Mucosa of rectum (tissue), 2 donors: ENCODE results near the gene TSN.

Experiments
- H3K27ac ChIP-seq, 2 donors: one replicate each; pipeline ENCODE4 v1.7.0; 2013; ENCODE audit warnings: inconsistent platforms in 2 of 2, low read depth in 2 of 2, low read length in 2 of 2
- H3K27me3 ChIP-seq, 2 donors: one replicate each; pipeline ENCODE4 v1.7.0; 2013; ENCODE audit warnings: low read length in 2 of 2; ENCODE audit not compliant: control insufficient read depth in 2 of 2, insufficient read depth in 2 of 2
- H3K36me3 ChIP-seq, 2 donors: one replicate each; pipeline ENCODE4 v1.7.0; 2013; ENCODE audit warnings: low read length in 2 of 2; ENCODE audit not compliant: control insufficient read depth in 2 of 2, insufficient read depth in 2 of 2
- H3K4me1 ChIP-seq, 2 donors: one replicate each; pipeline ENCODE4 v1.7.0; 2013; ENCODE audit warnings: low read length in 2 of 2, mild to moderate bottlenecking in 1 of 2; ENCODE audit not compliant: control insufficient read depth in 2 of 2, insufficient read depth in 2 of 2
- H3K4me3 ChIP-seq, 2 donors: one replicate each; pipeline ENCODE4 v1.7.0; 2013; ENCODE audit warnings: low read length in 2 of 2
- H3K9ac ChIP-seq, 2 donors: one replicate each; pipeline ENCODE4 v1.7.0; 2013; ENCODE audit warnings: low read length in 2 of 2, low read depth in 1 of 2, mild to moderate bottlenecking in 1 of 2
- H3K9me3 ChIP-seq, 2 donors: one replicate each; pipeline ENCODE4 v1.7.0; 2013; ENCODE audit warnings: low read length in 2 of 2; ENCODE audit not compliant: control insufficient read depth in 2 of 2
- donor health status: healthy.
- donor health status: Normal muscosa, but diverticular disease.

TSN gene

DNA sequence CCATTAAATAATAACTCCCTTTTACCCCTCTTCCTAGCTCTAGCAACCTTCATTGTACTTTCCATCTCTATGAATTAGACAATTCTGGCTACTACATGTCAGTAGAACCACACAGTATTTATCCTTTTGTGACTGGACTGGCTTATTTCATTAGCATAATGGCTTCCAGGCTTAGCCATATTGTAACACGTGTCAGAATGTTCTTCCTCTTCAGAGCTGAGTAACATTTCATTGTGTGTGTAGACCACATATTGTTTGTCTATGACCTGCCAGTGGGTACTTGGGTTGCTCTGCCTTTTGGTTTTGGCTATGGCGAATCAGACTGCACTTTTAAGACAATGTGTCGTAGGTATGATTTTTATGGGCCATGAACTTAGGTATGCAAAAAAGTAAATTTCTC, 20.9 kb downstream of the TSN start:
- Histone ChIP-seq H3K27me3 (no peaks in the 10 kb centered on the region), H3K27ac (no peak overlapping the region), H3K9me3 (no peaks in the 10 kb centered on the region), H3K36me3 (no peaks in the 10 kb centered on the region), H3K9ac (no peak overlapping the region), H3K4me1 (peaks cover 0 to 8% of the 10 kb centered on the region in 2 donors), H3K4me3 (no peak overlapping the region)

DNA sequence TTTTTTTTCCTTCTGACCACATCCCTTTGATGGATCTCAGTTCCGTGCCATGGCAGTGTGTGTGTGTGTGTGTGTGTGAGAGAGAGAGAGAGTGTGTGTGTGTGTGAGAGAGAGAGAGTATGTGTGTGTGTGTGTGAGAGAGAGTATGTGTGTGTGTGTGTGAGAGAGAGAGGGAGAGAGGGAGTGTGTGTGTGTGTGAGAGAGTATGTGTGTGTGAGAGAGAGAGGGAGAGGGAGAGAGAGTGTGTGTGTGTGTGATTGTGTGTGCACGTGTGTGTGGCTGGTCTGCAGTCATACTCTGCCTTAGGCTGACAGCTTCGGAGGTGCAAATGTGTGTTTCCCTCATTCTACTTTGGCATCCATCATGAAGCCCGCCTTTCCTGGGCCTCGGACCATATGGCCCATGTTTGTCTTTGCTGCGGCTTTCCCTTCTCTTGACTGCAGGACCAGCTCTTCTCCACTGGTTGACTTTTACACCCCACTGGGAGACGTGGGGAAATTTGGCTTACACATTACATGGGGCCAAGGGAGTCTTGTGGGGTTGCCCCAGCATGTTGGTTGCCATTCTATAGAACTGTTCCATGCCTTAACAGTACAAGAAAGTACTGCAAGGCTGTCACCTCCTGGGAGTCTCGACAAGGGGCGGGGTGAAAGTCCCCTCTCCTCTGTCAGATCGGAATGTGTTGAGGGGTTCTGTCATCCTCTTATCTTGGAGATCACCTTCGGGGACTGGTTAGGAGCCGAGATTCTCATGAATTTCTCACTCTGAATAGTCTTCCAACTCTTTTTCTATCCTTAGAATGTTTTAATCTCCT, 21.6 kb downstream of the TSN start:
- H3K27me3 ChIP-seq, result no peaks in the 10 kb centered on the region
- no peak overlapping the region for H3K27ac ChIP-seq
- no peak overlapping the region for H3K9ac ChIP-seq
- no peaks in the 10 kb centered on the region for H3K36me3 ChIP-seq
- H3K4me3 ChIP-seq, result no peak overlapping the region
- H3K9me3 ChIP-seq, result no peaks in the 10 kb centered on the region
- peaks cover 0 to 8% of the 10 kb centered on the region in 2 donors for H3K4me1 ChIP-seq

DNA sequence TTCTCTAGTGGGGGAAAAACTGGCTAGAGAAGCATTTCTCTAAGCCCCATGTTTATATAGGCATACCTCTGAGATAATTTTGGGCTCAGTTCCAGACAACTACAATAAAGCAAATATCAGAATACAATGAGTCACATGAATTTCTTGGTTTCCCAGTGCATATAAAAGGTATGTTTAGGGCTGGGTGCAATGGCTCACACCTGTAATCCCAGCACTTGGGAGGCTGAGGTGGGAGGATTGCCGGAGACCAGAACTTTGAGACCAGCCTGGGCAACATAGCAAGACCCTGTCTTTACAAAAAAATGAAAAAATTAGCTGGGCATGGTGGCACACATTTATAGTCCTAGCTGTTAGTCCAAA, 22.2 kb downstream of the TSN start:
- H3K4me3 ChIP-seq, result no peak overlapping the region
- no peak overlapping the region for H3K27ac ChIP-seq
- no peaks in the 10 kb centered on the region for H3K27me3 ChIP-seq
- peaks cover 0 to 8% of the 10 kb centered on the region in 2 donors for H3K4me1 ChIP-seq
- H3K9me3 ChIP-seq, result no peaks in the 10 kb centered on the region
- H3K9ac ChIP-seq, result no peak overlapping the region
- H3K36me3 ChIP-seq, result no peaks in the 10 kb centered on the region

DNA sequence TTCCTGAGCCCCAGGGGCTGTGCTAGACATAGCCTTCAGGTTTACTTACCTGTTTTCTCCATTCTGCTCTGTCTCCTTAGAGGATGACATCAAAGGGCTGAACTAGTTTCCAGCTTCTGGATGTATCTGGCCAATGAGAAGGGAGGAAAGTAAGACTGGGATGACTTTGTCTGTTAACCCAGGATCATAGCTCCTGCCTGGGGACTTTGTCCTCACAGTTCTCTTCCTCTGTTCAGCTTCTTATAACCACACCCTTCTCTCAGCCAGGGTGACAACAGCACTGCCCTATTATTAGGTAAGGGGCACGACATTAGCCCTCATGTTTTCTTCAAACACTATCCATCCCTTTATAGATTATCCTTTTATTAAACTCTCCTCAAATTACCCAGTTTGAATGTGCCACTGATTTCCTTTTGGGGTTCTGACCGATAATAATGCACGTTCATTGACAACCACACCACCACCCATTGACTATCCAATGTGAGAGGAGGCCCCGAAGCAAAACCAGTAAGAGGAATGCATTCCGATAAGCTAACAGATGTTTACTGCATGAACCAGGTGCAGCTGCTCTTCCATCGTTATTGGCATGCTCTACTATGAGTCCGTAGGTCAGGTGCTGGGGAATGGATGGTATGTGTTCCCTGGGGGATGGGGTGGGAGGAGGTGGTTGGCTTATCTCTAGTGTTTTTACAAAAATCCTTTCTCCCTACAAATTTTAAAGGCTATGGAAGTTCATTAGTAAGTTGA, 23.5 kb downstream of the TSN start:
- H3K9me3 ChIP-seq, result no peaks in the 10 kb centered on the region
- no peak overlapping the region for H3K4me3 ChIP-seq
- H3K4me1 ChIP-seq, result peaks cover 0 to 8% of the 10 kb centered on the region in 2 donors
- no peaks in the 10 kb centered on the region for H3K27me3 ChIP-seq
- H3K27ac ChIP-seq, result no peak overlapping the region
- H3K9ac ChIP-seq, result no peak overlapping the region
- no peaks in the 10 kb centered on the region for H3K36me3 ChIP-seq

- Histone ChIP-seq H3K9ac (no peak overlapping the region), H3K27ac (no peak overlapping the region), H3K4me1 (peaks cover 0 to 6% of the 10 kb centered on the region in 2 donors), H3K9me3 (no peaks in the 10 kb centered on the region), H3K4me3 (no peak overlapping the region), H3K27me3 (no peaks in the 10 kb centered on the region), H3K36me3 (no peaks in the 10 kb centered on the region)
Measured at GRCh38 chr2:121783180-121783579, 27.7 kb downstream of the TSN start.

- Histone ChIP-seq H3K4me3 (no peak overlapping the region), H3K9me3 (no peaks in the 10 kb centered on the region), H3K27ac (no peak overlapping the region), H3K27me3 (peaks cover 1 to 6% of the 10 kb centered on the region in 2 donors), H3K9ac (no peak overlapping the region), H3K36me3 (no peaks in the 10 kb centered on the region), H3K4me1 (no peaks in the 10 kb centered on the region)
Measured at GRCh38 chr2:121788685-121789084, 33.2 kb downstream of the TSN start.

DNA sequence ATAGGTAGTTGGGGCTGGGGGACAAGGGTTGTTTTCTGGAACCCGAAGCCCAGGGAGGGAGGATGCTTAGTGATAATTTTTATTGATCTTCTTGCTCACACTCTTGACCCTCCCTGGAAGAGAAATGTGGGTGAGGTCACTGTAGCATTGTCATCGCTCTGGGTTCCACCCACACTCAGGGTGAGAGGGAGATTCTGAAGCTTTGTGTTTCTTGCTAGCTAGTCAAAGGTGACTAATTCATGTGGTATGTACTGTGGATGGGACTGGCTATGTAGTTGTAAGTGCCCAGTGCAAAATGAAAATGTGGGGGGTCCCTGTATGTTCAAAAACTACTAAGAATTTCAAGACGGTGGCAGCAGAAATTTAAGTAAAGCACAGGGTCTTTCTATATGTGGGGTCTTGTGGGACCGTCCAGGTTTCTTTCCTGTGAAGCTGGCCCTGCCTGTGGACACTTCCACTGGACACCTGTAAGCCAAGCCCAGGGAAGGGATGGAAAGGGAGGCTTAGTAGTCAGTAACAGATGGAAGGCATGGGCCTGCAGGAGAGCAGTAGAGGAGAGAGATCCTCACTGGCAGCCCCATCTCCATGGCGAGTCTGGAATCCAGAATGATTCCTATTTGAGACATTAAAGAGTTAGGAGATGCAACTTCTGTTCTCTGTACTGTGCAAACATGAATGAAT, 35.0 kb downstream of the TSN start:
- Histone ChIP-seq H3K27ac (no peak overlapping the region), H3K9me3 (no peaks in the 10 kb centered on the region), H3K27me3 (peaks cover 1 to 6% of the 10 kb centered on the region in 2 donors), H3K4me3 (no peak overlapping the region), H3K9ac (no peak overlapping the region), H3K4me1 (no peaks in the 10 kb centered on the region), H3K36me3 (no peaks in the 10 kb centered on the region)

DNA sequence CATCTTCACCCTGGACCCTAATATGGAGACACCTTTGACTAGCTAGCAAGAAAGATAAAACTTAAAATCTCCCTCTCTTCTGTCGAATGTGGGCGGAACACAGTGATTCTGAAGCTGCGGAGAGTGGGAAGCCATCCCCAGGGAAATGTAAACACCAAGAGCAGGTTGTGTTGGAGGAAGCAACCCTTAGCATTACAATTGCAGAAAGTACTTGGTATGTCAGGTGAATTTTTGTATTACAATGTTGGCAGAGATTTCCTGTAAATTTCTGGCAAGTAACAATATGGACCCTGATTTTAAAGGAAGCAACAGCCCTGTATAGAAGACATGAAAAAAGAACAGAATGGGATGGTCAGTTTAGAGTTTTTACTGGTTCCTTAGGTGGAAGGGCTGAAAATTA, 35.8 kb downstream of the TSN start:
- no peaks in the 10 kb centered on the region for H3K9me3 ChIP-seq
- H3K4me3 ChIP-seq, result no peak overlapping the region
- peaks cover 1 to 6% of the 10 kb centered on the region in 2 donors for H3K27me3 ChIP-seq
- H3K9ac ChIP-seq, result no peak overlapping the region
- H3K4me1 ChIP-seq, result no peaks in the 10 kb centered on the region
- H3K27ac ChIP-seq, result no peak overlapping the region
- H3K36me3 ChIP-seq, result no peaks in the 10 kb centered on the region

- Histone ChIP-seq H3K4me3 (no peak overlapping the region), H3K27me3 (peaks cover 1 to 6% of the 10 kb centered on the region in 2 donors), H3K36me3 (no peaks in the 10 kb centered on the region), H3K9me3 (no peaks in the 10 kb centered on the region), H3K27ac (no peak overlapping the region), H3K9ac (no peak overlapping the region), H3K4me1 (no peaks in the 10 kb centered on the region)
Measured at GRCh38 chr2:121791801-121792221, 36.4 kb downstream of the TSN start.

DNA sequence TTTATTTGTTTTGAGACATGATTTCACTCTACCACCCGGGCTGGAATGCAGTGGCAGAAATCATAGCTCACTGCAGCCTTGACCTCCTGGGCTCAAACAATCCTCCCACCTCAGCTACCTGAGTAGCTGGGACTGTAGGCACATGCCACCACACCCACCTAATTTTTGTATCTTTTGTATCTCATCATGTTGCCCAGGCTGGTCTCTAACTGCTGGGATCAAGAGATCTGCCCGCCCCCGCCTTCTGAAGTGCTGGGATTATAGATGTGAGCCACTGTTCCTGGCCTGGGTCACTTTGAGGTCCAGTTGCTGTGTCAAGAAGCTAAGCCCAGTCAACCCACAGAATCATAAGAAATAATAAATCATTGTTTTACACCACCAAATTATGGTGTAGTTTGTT, 38.4 kb downstream of the TSN start:
- H3K9me3 ChIP-seq, result no peaks in the 10 kb centered on the region
- H3K27me3 ChIP-seq, result peaks cover 1 to 6% of the 10 kb centered on the region in 2 donors
- no peak overlapping the region for H3K4me3 ChIP-seq
- no peak overlapping the region for H3K9ac ChIP-seq
- H3K36me3 ChIP-seq, result no peaks in the 10 kb centered on the region
- H3K4me1 ChIP-seq, result no peaks in the 10 kb centered on the region
- no peak overlapping the region for H3K27ac ChIP-seq
